Measurements from ENCODE around the gene CEP85. TPM values are rescaled to one million over a fixed set of nuclear protein-coding genes. Genes with fewer than 3 reads are reported as not detected.

Gene CEP85
- total RNA-seq, 1 experiment from 2014 or later = 42.5 TPM

DNA sequence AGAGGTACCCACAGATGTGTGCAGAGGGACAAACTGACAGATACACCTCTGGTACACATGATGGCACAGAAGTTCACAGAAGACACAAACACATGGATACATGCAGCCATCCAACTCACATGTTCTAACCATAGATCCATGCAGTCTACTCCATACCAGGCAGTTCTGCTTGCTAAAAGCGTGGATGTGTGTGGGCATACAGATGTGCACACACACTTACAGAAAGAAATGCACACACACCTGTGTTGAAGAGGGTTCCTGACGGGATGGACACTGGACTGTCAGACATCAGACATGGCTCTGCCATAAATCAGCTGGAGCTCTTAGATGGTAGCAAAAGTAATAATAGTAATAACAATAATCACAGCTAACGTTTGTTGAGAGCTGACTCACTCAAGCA, 90.5 kb downstream of the CEP85 start:
- Histone ChIP-seq H3K9me2 (ENCODE audit: insufficient read depth) (no peaks in the 10 kb centered on the region), H3K79me2 (ENCODE audit: low read depth) (no peaks in the 10 kb centered on the region), H3K4me3 (no peak overlapping the region), H3K9me3 (ENCODE audit: insufficient read depth, low read depth) (no peaks in the 10 kb centered on the region), H2AFZ (no peak overlapping the region), H3K27me3 (ENCODE audit: insufficient read depth, low read depth) (no peaks in the 10 kb centered on the region), H3K27ac (no peak overlapping the region), H3K4me1 (replicated peaks; ENCODE audit: insufficient read depth) (no peaks in the 10 kb centered on the region), H3K4me2 (no peak overlapping the region), H4K20me1 (ENCODE audit: insufficient read depth) (no peaks in the 10 kb centered on the region), H3K36me3 (ENCODE audit: low read depth) (no peaks in the 10 kb centered on the region), H3F3A (ENCODE audit: insufficient read depth, low read depth) (no peaks in the 10 kb centered on the region)
- intact Hi-C loops (cut with micrococcal nuclease; ENCODE audit: unreplicated experiment) = loop anchor here (5.0 kb wide), 1 partner anchor 287 kb away; no protein-coding TSS in a partner anchor
- ChIA-PET POLR2A (ENCODE audit: unreplicated experiment) (no interaction called here), CTCF (no interaction called here)
- no TSS peak for BruUV-seq (replicated peaks)
- TF ChIP-seq, protein P1, sequence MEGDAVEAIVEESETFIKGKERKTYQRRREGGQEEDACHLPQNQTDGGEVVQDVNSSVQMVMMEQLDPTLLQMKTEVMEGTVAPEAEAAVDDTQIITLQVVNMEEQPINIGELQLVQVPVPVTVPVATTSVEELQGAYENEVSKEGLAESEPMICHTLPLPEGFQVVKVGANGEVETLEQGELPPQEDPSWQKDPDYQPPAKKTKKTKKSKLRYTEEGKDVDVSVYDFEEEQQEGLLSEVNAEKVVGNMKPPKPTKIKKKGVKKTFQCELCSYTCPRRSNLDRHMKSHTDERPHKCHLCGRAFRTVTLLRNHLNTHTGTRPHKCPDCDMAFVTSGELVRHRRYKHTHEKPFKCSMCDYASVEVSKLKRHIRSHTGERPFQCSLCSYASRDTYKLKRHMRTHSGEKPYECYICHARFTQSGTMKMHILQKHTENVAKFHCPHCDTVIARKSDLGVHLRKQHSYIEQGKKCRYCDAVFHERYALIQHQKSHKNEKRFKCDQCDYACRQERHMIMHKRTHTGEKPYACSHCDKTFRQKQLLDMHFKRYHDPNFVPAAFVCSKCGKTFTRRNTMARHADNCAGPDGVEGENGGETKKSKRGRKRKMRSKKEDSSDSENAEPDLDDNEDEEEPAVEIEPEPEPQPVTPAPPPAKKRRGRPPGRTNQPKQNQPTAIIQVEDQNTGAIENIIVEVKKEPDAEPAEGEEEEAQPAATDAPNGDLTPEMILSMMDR (conservative IDR thresholded peaks at IDR 0.05) = no peak
- TF ChIP-seq EZH2 (IDR thresholded peaks at IDR 0.05; ENCODE audit: low read depth) = no peak
- no peak for DNase-seq

DNA sequence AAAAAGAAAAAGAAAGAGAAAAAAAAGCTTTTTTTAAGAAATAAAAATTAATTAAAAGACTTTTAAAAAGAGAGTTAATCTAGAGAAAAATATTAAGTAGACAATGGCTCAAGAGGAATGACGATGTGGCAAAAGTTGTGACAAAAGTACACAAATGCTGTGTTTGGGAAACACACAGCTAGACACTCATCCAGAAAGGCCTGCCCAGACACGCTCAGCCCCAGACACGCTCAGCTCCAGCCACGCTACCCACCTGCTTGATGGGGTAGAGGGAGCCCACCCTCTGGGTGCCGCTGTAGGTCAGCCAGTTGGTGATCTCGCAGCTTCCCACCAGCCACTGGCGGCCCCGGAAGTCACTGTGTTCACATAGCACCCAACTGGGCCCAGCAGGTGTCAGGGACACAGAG, 94.0 kb downstream of the CEP85 start:
- intact Hi-C loops (cut with micrococcal nuclease; ENCODE audit: unreplicated experiment) = no loop called here
- H3K36me3 ChIP-seq (ENCODE audit: low read depth) = no peaks in the 10 kb centered on the region
- no peak overlapping the region for H3K27ac ChIP-seq
- ChIA-PET CTCF (interaction anchor here (0.7 kb wide), 1 partner anchor 18 kb away, joined by 4 read pairs; no protein-coding TSS in a partner anchor), POLR2A (ENCODE audit: unreplicated experiment) (interaction anchor here (0.6 kb wide), 1 partner anchor 292 kb away, joined by 3 read pairs; no protein-coding TSS in a partner anchor)
- BruUV-seq (replicated peaks) = no TSS peak
- no peaks in the 10 kb centered on the region for H4K20me1 ChIP-seq (ENCODE audit: insufficient read depth)
- no peak overlapping the region for H2AFZ ChIP-seq
- H3K27me3 ChIP-seq (ENCODE audit: insufficient read depth, low read depth) = no peaks in the 10 kb centered on the region
- no peaks in the 10 kb centered on the region for H3K79me2 ChIP-seq (ENCODE audit: low read depth)
- no peak overlapping the region for H3K4me2 ChIP-seq
- H3K4me3 ChIP-seq = no peak overlapping the region
- TF ChIP-seq, protein P1 (conservative IDR thresholded peaks at IDR 0.05) = no peak
- TF ChIP-seq EZH2 (IDR thresholded peaks at IDR 0.05; ENCODE audit: low read depth) = no peak
- DNase-seq = no peak
- no peaks in the 10 kb centered on the region for H3K9me3 ChIP-seq (ENCODE audit: insufficient read depth, low read depth)
- no peaks in the 10 kb centered on the region for H3K4me1 ChIP-seq (replicated peaks; ENCODE audit: insufficient read depth)
- H3K9me2 ChIP-seq (ENCODE audit: insufficient read depth) = no peaks in the 10 kb centered on the region
- H3F3A ChIP-seq (ENCODE audit: insufficient read depth, low read depth) = no peaks in the 10 kb centered on the region

Other genes with a start within 250 kb of the CEP85 start
- gene PAFAH2, start 236.1 kb upstream of the CEP85 start, total RNA-seq (2021) = 13.0 and 13.9 TPM in 2 replicates
- gene EXTL1, start 212.4 kb upstream of the CEP85 start, total RNA-seq (2021) = 0.13 and 0.63 TPM in 2 replicates
- gene SLC30A2, start 188.1 kb upstream of the CEP85 start, total RNA-seq (2021) = not detected in 2 replicates
- not detected in 2 replicates for gene TRIM63, start 166.6 kb upstream of the CEP85 start, total RNA-seq (2021)
- gene PDIK1L, start 122.4 kb upstream of the CEP85 start, total RNA-seq (2021) = 7.6 and 8.4 TPM in 2 replicates
- 0.23 TPM in 1 of 2 replicates, not detected in the other for gene FAM110D, start 75.1 kb upstream of the CEP85 start, total RNA-seq (2021)
- not detected in 2 replicates for gene C1orf232, start 65.2 kb upstream of the CEP85 start, total RNA-seq (2021)
- gene ZNF593, start 64.3 kb upstream of the CEP85 start, total RNA-seq (2021) = 37.0 and 55.9 TPM in 2 replicates
- gene ZNF593OS, start 62.4 kb upstream of the CEP85 start, total RNA-seq (2021) = not detected in 2 replicates
- 31.6 and 33.4 TPM in 2 replicates for gene CNKSR1, start 56.7 kb upstream of the CEP85 start, total RNA-seq (2021)
- gene CATSPER4, start 43.6 kb upstream of the CEP85 start, total RNA-seq (2021) = 0.24 TPM in 1 of 2 replicates, not detected in the other
- gene SH3BGRL3, start 45.9 kb downstream of the CEP85 start, total RNA-seq (2021) = 168 and 206 TPM in 2 replicates
- gene UBXN11, start 72.4 kb downstream of the CEP85 start, total RNA-seq (2021) = 57.2 and 59.9 TPM in 2 replicates
- 1.2 TPM in 1 of 2 replicates, not detected in the other for gene CD52, start 83.8 kb downstream of the CEP85 start, total RNA-seq (2021)
- gene CRYBG2, start 119.9 kb downstream of the CEP85 start, total RNA-seq (2021) = 21.7 and 24.6 TPM in 2 replicates
- not detected in 2 replicates for gene ZNF683, start 138.6 kb downstream of the CEP85 start, total RNA-seq (2021)
- gene LIN28A, start 176.6 kb downstream of the CEP85 start, total RNA-seq (2021) = not detected in 2 replicates
- gene DHDDS, start 198.1 kb downstream of the CEP85 start, total RNA-seq (2021) = 35.4 and 41.4 TPM in 2 replicates
- gene HMGN2, start 238.2 kb downstream of the CEP85 start, total RNA-seq (2021) = 515 and 629 TPM in 2 replicates